A549 (cell line): ENCODE data around the gene ST6GALNAC2. TPM values are rescaled to one million over a fixed set of nuclear protein-coding genes. Genes with fewer than 3 reads are reported as not detected.
A peak's percentile ranks its signal among the peaks of the same experiment; 100 is the strongest.

ENCODE experiments used
- ATAC-seq, 2 experiments: fragments of 200-7000 bp in 1 of 2; fragments of >200 bp in 1 of 2; cut with Nextera tagmentation in 1 of 2; cut with Tn5 transposase in 1 of 2; 3 replicates each; pipeline versions ENCODE4 v1.8.0 to v1.9.1; 2018 to 2020; ENCODE audit warnings: mild to moderate bottlenecking in 1 of 2, moderate library complexity in 1 of 2
- CTCF ChIA-PET: fragments of 300-600 bp; sonication (Branson Sonifier 250); formaldehyde crosslinking; extraction: SDS; loops from one replicate; lab custom pipeline; 2021; ENCODE audit warnings: antibody characterized with exemption, inconsistent platforms; lab: Yijun Ruan, JAX
- POLR2A ChIA-PET: fragments of 350-600 bp; formaldehyde crosslinking; extraction: SDS; loops from one replicate; lab custom pipeline; 2021; ENCODE audit warnings: antibody characterized with exemption, inconsistent platforms; lab: Yijun Ruan, JAX
- DNase-seq, 2 experiments: peaks; one replicate each; pipeline versions ENCODE4 v3.0.0 to v3.0.0-alpha.2; 2011 to 2016; ENCODE audit warnings: low read depth in 1 of 2, low spot score in 1 of 2
- FAIRE-seq: peaks from 2 replicates; lab custom pipeline; 2011; peaks lifted over from hg19 to GRCh38; lab: Jason Lieb, UNC
- H3K27ac ChIP-seq, 2 experiments: fragments of >200 bp; sonication (Bioruptor Twin); formaldehyde crosslinking; 3 replicates each; pipeline ENCODE4 v1.5.1; 2016 to 2017
- H3K4me1 ChIP-seq: fragments of >200 bp; sonication (Bioruptor Twin); formaldehyde crosslinking; 3 replicates; pipeline ENCODE4 v1.6.1; 2016
- H3K4me2 ChIP-seq: fragments of >200 bp; sonication (Bioruptor Twin); formaldehyde crosslinking; 3 replicates; pipeline ENCODE4 v1.6.1; 2016
- H3K4me3 ChIP-seq: fragments of >200 bp; sonication (Bioruptor Twin); formaldehyde crosslinking; 3 replicates; pipeline ENCODE4 v1.5.1; 2016
- H3K9me3 ChIP-seq: fragments of >200 bp; sonication (Bioruptor Twin); formaldehyde crosslinking; 3 replicates; pipeline ENCODE4 v1.6.1; 2016
- CBX8 ChIP-seq: fragments of 200-600 bp; sonication (generic); IDR thresholded peaks from 2 replicates; pipeline ENCODE4 v1.6.1; 2016
- CEBPB ChIP-seq, 2 experiments: fragments of >200 bp in 1 of 2; sonication (Bioruptor Twin) in 1 of 2; formaldehyde crosslinking in 1 of 2; IDR thresholded peaks; 2 replicates each; pipeline ENCODE4 v1.6.1; 2012 to 2016
- CHD2 ChIP-seq: fragments of 150-350 bp; IDR thresholded peaks from 2 replicates; pipeline ENCODE4 v1.6.1; 2014; ENCODE audit warnings: low read length; ENCODE audit not compliant: partially characterized antibody
- EHF ChIP-seq: fragments of 250-450 bp; sonication (Bioruptor Pico); IDR thresholded peaks from 2 replicates; pipeline ENCODE4 v1.5.0; 2020; ENCODE audit warnings: mild to moderate bottlenecking
- ELK1 ChIP-seq: fragments of 150-350 bp; IDR thresholded peaks from 2 replicates; pipeline ENCODE4 v1.6.1; 2014; ENCODE audit warnings: low read depth, mild to moderate bottlenecking, low read length
- EP300 ChIP-seq, 2 experiments: fragments of >200 bp; sonication (Bioruptor Twin); formaldehyde crosslinking; IDR thresholded peaks; 2 replicates in 1 of 2; 3 replicates in 1 of 2; pipeline ENCODE4 v1.6.1; 2016 to 2017
- ESRRA ChIP-seq: fragments of 150-350 bp; IDR thresholded peaks from 2 replicates; pipeline ENCODE4 v1.6.1; 2014; ENCODE audit warnings: mild to moderate bottlenecking, low read length, borderline replicate concordance
- FOXS1 ChIP-seq: fragments of 250-450 bp; sonication (Bioruptor Pico); IDR thresholded peaks from 2 replicates; pipeline ENCODE4 v1.5.0; 2020; ENCODE audit warnings: mild to moderate bottlenecking, moderate library complexity
- HDAC2 ChIP-seq: fragments of 200-600 bp; sonication (generic); IDR thresholded peaks from 2 replicates; pipeline ENCODE4 v1.6.1; 2016
- HES2 ChIP-seq: fragments of >200 bp; sonication (Bioruptor Twin); formaldehyde crosslinking; IDR thresholded peaks from 2 replicates; pipeline ENCODE4 v1.6.1; 2016
- HOXA7 ChIP-seq: fragments of 250-450 bp; sonication (Bioruptor Pico); IDR thresholded peaks from 2 replicates; pipeline ENCODE4 v1.5.0; 2020; ENCODE audit warnings: mild to moderate bottlenecking, moderate library complexity
- HOXB5 ChIP-seq: fragments of 250-450 bp; sonication (Bioruptor Pico); IDR thresholded peaks from 2 replicates; pipeline ENCODE4 v1.5.0; 2020; ENCODE audit warnings: mild to moderate bottlenecking, moderate library complexity
- JUN ChIP-seq, 2 experiments: fragments of >200 bp; sonication (Bioruptor Twin); formaldehyde crosslinking; IDR thresholded peaks; 2 replicates in 1 of 2; 3 replicates in 1 of 2; pipeline ENCODE4 v1.6.1; 2016 to 2017
- KDM1A ChIP-seq: fragments of 200-600 bp; sonication (generic); IDR thresholded peaks from 2 replicates; pipeline ENCODE4 v1.6.1; 2016; ENCODE audit warnings: low read depth, mild to moderate bottlenecking
- KDM5A ChIP-seq: fragments of 200-600 bp; sonication (generic); IDR thresholded peaks from 2 replicates; pipeline ENCODE4 v1.6.1; 2016; ENCODE audit warnings: antibody characterized with exemption, mild to moderate bottlenecking
- MAFK ChIP-seq: fragments of 450-650 bp; IDR thresholded peaks from 2 replicates; pipeline ENCODE4 v1.6.1; 2014; ENCODE audit not compliant: partially characterized antibody
- MAX ChIP-seq: IDR thresholded peaks from 2 replicates; pipeline ENCODE4 v1.6.1; 2012
- MAZ ChIP-seq: fragments of 150-350 bp; IDR thresholded peaks from 2 replicates; pipeline ENCODE4 v1.6.1; 2014; ENCODE audit warnings: antibody characterized with exemption, low read depth, low read length, borderline replicate concordance
- NPAS2 ChIP-seq: fragments of 250-450 bp; sonication (Bioruptor Pico); IDR thresholded peaks from 2 replicates; pipeline ENCODE4 v1.8.0; 2022; ENCODE audit warnings: mild to moderate bottlenecking, moderate library complexity, borderline replicate concordance
- PHF8 ChIP-seq: fragments of 200-600 bp; sonication (generic); IDR thresholded peaks from 2 replicates; pipeline ENCODE4 v1.6.1; 2016; ENCODE audit warnings: low read depth, mild to moderate bottlenecking, antibody characterized with exemption, moderate library complexity, borderline replicate concordance
- POLR2A ChIP-seq: IDR thresholded peaks from 2 replicates; pipeline ENCODE4 v1.6.1; 2012; ENCODE audit warnings: mild to moderate bottlenecking, low read length
- POLR2AphosphoS2 ChIP-seq: conservative IDR thresholded peaks from 2 replicates; pipeline ENCODE4 v1.6.1; 2012; ENCODE audit warnings: low read length, improper control_type of control experiment, inconsistent platforms
- RARB ChIP-seq: fragments of 250-450 bp; sonication (Bioruptor Pico); IDR thresholded peaks from 2 replicates; pipeline ENCODE4 v1.8.0; 2021; ENCODE audit warnings: mild to moderate bottlenecking, moderate library complexity
- SMC3 ChIP-seq: fragments of >200 bp; sonication (Bioruptor Twin); formaldehyde crosslinking; IDR thresholded peaks from 3 replicates; pipeline ENCODE4 v1.6.1; 2018; ENCODE audit warnings: inconsistent platforms
- SREBF2 ChIP-seq: fragments of 450-650 bp; IDR thresholded peaks from 2 replicates; pipeline ENCODE4 v1.6.1; 2014; ENCODE audit warnings: mild to moderate bottlenecking, moderate library complexity
- TFCP2L1 ChIP-seq: fragments of 250-450 bp; sonication (Bioruptor Pico); IDR thresholded peaks from 2 replicates; pipeline ENCODE4 v1.5.0; 2021; ENCODE audit warnings: mild to moderate bottlenecking
- TP53 ChIP-seq: fragments of 250-450 bp; sonication (Bioruptor Pico); IDR thresholded peaks from 2 replicates; pipeline ENCODE4 v1.5.0; 2021; ENCODE audit warnings: mild to moderate bottlenecking, moderate library complexity
- ZC3H11A ChIP-seq: fragments of 450-650 bp; IDR thresholded peaks from 2 replicates; pipeline ENCODE4 v1.6.1; 2014; ENCODE audit warnings: antibody characterized with exemption, mild to moderate bottlenecking
- ZNF302 ChIP-seq: fragments of 250-450 bp; sonication (Bioruptor Pico); IDR thresholded peaks from 2 replicates; pipeline ENCODE4 v1.9.0; 2021; ENCODE audit warnings: inconsistent platforms, mild to moderate bottlenecking, moderate library complexity
- ZSCAN20 ChIP-seq: fragments of 250-450 bp; sonication (Bioruptor Pico); IDR thresholded peaks from 2 replicates; pipeline ENCODE4 v1.8.0; 2022; ENCODE audit warnings: mild to moderate bottlenecking, moderate library complexity
- WGBS: methylation state at CpG from one replicate; pipeline ENCODE4 v1.1.6; 2017; ENCODE audit errors: missing lambda C conversion rate; 5-methylcytosine and 5-hydroxymethylcytosine counted together
- polyA plus RNA-seq, 4 experiments: library from polyadenylated mRNA; depleted of rRNA in 3 of 4; stranded (reverse); fragments of >200 nt; fragmentation: RNase III in 1 of 4; extraction: RNeasy Plus Mini Kit Qiagen cat#74134 plus additional on column Dnase treatment in 1 of 4; gene quantifications; 2 replicates in 3 of 4; 3 replicates in 1 of 4; pipeline ENCODE4 v1.2.3, GENCODE V29; 2011 to 2017
- TF ChIP-seq, protein P1 (sequence below): fragments of 250-450 bp; sonication (Bioruptor Pico); IDR thresholded peaks from 2 replicates; pipeline ENCODE4 v1.5.0; 2020; ENCODE audit warnings: low read depth, mild to moderate bottlenecking, moderate library complexity
- TF ChIP-seq, protein P2 (sequence below): fragments of >200 bp; sonication (Bioruptor Twin); formaldehyde crosslinking; IDR thresholded peaks from 3 replicates; pipeline ENCODE4 v1.5.1; 2016

Gene ST6GALNAC2
- polyA plus RNA-seq, 2 of the 4 experiments (the other 2 are of a cell fraction), result 0.41 to 0.74 TPM

DNA sequence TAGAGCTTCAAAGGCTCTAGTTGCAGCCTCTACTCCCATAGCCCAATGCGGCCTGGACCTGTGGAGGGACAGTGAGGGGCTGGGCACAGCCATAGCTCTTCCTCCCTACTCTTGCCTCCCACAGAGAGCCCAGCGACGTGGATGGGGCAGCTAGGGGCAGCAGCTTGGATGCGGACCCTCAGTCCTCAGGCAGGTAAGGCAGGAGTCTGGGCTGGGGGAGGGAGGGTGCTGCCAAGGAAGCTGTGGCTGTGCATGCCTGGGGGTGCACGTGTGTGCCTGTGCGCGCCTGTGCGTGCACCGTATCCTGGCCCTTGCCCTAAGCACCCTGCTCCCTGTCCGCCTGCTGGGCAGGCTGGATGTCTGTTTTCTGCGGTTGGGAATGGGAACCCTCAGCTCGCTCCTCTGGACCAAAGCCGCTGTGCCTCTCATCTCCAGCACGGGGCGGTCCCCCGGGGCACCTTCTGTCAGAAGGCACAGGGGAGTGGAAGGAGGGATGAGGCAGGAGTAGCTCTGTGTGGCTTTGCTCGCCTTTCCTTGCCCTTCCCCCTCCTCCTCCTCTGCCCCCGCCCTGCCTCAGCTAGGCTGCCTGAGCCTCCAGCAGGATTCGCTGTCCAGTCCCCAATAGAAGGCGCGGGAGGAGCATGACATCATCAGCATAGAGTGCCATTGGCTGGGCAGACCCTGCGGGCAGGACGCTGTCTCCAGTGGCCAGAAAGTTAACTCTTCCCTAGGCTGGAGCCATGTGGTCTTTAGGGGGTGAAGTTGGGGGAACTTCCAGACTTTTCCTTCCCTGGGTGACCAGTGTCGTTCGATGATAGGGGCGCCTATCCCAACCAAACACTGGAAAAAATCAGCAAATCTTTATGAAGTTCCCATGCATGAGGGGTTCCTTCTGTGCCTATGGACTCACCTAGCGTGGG, 45.0 kb downstream of the ST6GALNAC2 start (continued):
- TF ChIP-seq MAZ (no peak), ESRRA (no peak), MAX (peak; percentile 91), HES2 (no peak), HOXB5 (CRISPR knock-in tag) (no peak), SREBF2 (no peak), ZNF302 (CRISPR knock-in tag) (no peak), MAFK (no peak), ELK1 (no peak), EHF (no peak), POLR2A (peak; percentile 84), CEBPB (IDR thresholded peaks at IDR 0.05) (no peak), EP300 (IDR thresholded peaks at IDR 0.05) (no peak), TFCP2L1 (CRISPR knock-in tag) (no peak), RARB (CRISPR knock-in tag) (no peak), ZC3H11A (no peak), KDM1A (no peak), SMC3 (no peak), PHF8 (no peak), TP53 (CRISPR knock-in tag) (0 out of 2 replicates have a peak, but pooled peaks have one; percentile 49), ZSCAN20 (CRISPR knock-in tag) (no peak)
- TF ChIP-seq, protein P1, sequence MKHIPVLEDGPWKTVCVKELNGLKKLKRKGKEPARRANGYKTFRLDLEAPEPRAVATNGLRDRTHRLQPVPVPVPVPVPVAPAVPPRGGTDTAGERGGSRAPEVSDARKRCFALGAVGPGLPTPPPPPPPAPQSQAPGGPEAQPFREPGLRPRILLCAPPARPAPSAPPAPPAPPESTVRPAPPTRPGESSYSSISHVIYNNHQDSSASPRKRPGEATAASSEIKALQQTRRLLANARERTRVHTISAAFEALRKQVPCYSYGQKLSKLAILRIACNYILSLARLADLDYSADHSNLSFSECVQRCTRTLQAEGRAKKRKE (CRISPR knock-in tag), result no peak
- TF ChIP-seq, protein P2, sequence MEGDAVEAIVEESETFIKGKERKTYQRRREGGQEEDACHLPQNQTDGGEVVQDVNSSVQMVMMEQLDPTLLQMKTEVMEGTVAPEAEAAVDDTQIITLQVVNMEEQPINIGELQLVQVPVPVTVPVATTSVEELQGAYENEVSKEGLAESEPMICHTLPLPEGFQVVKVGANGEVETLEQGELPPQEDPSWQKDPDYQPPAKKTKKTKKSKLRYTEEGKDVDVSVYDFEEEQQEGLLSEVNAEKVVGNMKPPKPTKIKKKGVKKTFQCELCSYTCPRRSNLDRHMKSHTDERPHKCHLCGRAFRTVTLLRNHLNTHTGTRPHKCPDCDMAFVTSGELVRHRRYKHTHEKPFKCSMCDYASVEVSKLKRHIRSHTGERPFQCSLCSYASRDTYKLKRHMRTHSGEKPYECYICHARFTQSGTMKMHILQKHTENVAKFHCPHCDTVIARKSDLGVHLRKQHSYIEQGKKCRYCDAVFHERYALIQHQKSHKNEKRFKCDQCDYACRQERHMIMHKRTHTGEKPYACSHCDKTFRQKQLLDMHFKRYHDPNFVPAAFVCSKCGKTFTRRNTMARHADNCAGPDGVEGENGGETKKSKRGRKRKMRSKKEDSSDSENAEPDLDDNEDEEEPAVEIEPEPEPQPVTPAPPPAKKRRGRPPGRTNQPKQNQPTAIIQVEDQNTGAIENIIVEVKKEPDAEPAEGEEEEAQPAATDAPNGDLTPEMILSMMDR, result no peak

GRCh38 chr17:76539631-76540271, 45.9 kb downstream of the ST6GALNAC2 start, which contains the start of gene PRCD:
Gene PRCD, plus strand, starts transcription at chr17:76540044. Its CDS starts 98 bp downstream, at chr17:76540142.
- H3K27ac ChIP-seq, result peak within 1 kb of the TSS; percentile 79 to 86
- CTCF ChIA-PET, result interaction anchor here (0.5 to 17.7 kb wide), 16 partner anchors 10 to 516 kb away, joined by 3 to 362 read pairs (median 6); no protein-coding TSS in a partner anchor
- FAIRE-seq, result no peak

More at GRCh38 chr17:76539631-76540271, 45.9 kb downstream of the ST6GALNAC2 start, which contains the start of gene PRCD:
- Histone ChIP-seq H3K9me3 (no peaks in the 10 kb centered on the region), H3K4me2 (peak within 1 kb of the TSS; percentile 84), H3K4me3 (peak within 1 kb of the TSS; percentile 30), H3K4me1 (peaks cover 13% of the 10 kb centered on the region)
- DNase-seq (peak; percentile 43 to 59), ATAC-seq (peak; percentile 22 to 44; a peak in 3 of 6 replicates)
- POLR2A ChIA-PET, result interaction anchor here (2.0 kb wide), 1 partner anchor 18 kb away, joined by 21 read pairs; no protein-coding TSS in a partner anchor
- TF ChIP-seq SMC3 (no peak), JUN (IDR thresholded peaks at IDR 0.05) (no peak), CHD2 (no peak), HOXA7 (CRISPR knock-in tag) (no peak), ELK1 (no peak), TFCP2L1 (CRISPR knock-in tag) (no peak), NPAS2 (CRISPR knock-in tag) (no peak), HDAC2 (no peak), CBX8 (no peak), FOXS1 (CRISPR knock-in tag) (no peak), KDM5A (no peak), POLR2AphosphoS2 (no peak)
- 88% methylated on average over 15 of the region's 22 CpGs for WGBS
